ENCODE measurements around the gene GRAMD1A. TPM values are rescaled to one million over a fixed set of nuclear protein-coding genes. Genes with fewer than 3 reads are reported as not detected.

GRAMD1A gene
- total and polyA plus RNA-seq, 2 of the 8 experiments (the other 6 are each of a cell fraction or from before 2014, with no cell fraction given), result 113 to 154 TPM

DNA sequence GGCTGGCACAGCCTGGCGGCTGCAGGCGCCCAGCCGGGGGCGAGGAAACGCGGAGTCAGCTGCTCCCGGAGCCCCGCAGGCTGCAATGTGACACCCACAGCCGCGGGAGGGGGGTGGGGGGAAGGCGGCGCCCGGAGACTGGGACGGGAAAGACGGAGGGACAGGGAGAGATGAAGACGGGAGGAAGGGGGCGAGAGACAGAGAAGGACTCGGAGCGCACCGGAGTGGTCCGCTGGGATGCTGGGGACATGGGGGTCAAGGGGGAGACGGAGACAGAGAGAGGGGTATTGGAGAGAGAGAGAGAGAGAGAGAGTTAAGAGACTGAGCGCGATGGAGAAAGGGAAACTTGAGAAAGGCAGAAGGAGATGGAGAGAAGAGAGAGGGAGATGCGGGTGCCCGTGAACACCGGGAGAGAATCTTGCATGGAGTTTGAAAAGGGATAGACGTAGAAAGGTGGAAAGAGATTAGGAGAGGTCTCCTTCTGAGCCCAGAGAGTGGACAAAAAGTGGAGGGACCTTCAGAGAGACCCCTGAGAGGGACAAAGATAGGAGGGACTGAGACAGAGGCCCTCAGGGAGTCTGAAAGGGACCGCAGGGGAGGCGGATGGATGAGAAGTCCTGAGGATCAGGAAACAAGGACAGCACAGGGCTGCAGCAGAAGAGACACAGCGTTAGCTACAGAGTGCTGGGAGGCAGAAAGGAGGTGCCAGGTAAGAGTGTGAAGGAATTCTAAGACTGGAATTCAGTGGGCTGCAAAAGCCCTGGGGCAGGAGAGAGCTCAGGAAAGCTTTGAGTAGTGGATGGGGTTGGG lies 31.2 kb downstream of the GRAMD1A start:
- 0 out of 2 replicates have a peak overlapping the region, but pooled peaks have one; percentile 56 for H2AFZ ChIP-seq (ENCODE audit: low read length)
- DNase-seq (ENCODE audit: low read depth in 1 of 2, low spot score in 2 of 2), result peak in 1 of 2 experiments; percentile 70
- CTCF ChIA-PET (ENCODE audit: partially characterized antibody), result interaction anchor here (0.9 to 1.4 kb wide), 6 partner anchors 13 to 193 kb away, joined by 3 to 4 read pairs (median 3); partner anchors contain the start of genes LGI4 and ZNF792

More for the DNA sequence above, 31.2 kb downstream of the GRAMD1A start:
- peak overlapping the region; percentile 71 for H3K18ac ChIP-seq (ENCODE audit: extremely low read depth, low read length)
- no peaks in the 10 kb centered on the region for H3K79me2 ChIP-seq (ENCODE audit: control insufficient read depth in 1 of 2, insufficient read depth in 2 of 2, low read length in 2 of 2)
- H3K9me3 ChIP-seq (ENCODE audit: insufficient read depth in 2 of 2, low read depth in 1 of 2, low read length in 1 of 2), result no peaks in the 10 kb centered on the region
- no peak overlapping the region for H2BK5ac ChIP-seq (ENCODE audit: low read depth, low read length)
- POLR2A ChIA-PET (ENCODE audit: partially characterized antibody), result interaction anchor here (0.6 to 24.8 kb wide), 9 partner anchors 8 to 110 kb away, joined by 3 to 366 read pairs (median 4); partner anchors contain the start of genes GRAMD1A and HPN
- H3K36me3 ChIP-seq (ENCODE audit: control insufficient read depth in 2 of 4, insufficient read depth in 4 of 4, low read length in 3 of 4), result peaks cover 9 to 22% (median 13%) of the 10 kb centered on the region in 4 experiments
- peak overlapping the region; percentile 67 to 95 for H3K4me2 ChIP-seq (ENCODE audit: insufficient read depth in 1 of 2, low read depth in 2 of 2, low read length in 2 of 2)
- H3K23ac ChIP-seq (ENCODE audit: insufficient read length), result no peak overlapping the region
- no peak overlapping the region for H4K91ac ChIP-seq (replicated peaks; ENCODE audit: insufficient read length, low read length)
- 0 out of 2 replicates have a peak overlapping the region, but pooled peaks have one; percentile 88 for H2BK15ac ChIP-seq (ENCODE audit: low read length)
- no peak overlapping the region for H4K5ac ChIP-seq (ENCODE audit: insufficient read length, low read depth, low read length)
- H4K20me1 ChIP-seq (replicated peaks in 1 of 2; ENCODE audit: control insufficient read depth in 1 of 2, insufficient read depth in 2 of 2, low read length in 2 of 2), result peaks cover 3 to 12% of the 10 kb centered on the region in 2 experiments
- H3K14ac ChIP-seq (ENCODE audit: insufficient read length), result no peak overlapping the region
- peaks cover 0 to 8% (median 4%) of the 10 kb centered on the region in 4 experiments; a peak in 6 of 7 replicates for H3K4me1 ChIP-seq (replicated peaks in 1 of 4; ENCODE audit: control insufficient read depth in 3 of 4, insufficient read depth in 4 of 4, low read length in 3 of 4)
- H3K4ac ChIP-seq (replicated peaks; ENCODE audit: insufficient read length, low read depth, low read length), result no peak overlapping the region
- WGBS, 2 experiments (ENCODE audit: extremely low coverage in 1 of 2, insufficient coverage in 1 of 2, insufficient read length in 1 of 2, insufficient replicate concordance in 2 of 2, low coverage in 1 of 2, low lambda C conversion rate in 2 of 2, missing lambda C conversion rate in 1 of 2), result 9% methylated on average over 14 of the region's 31 CpGs; no CpG with 5 or more reads in 1 of the 2 experiments
- no peak overlapping the region for H3K56ac ChIP-seq (replicated peaks; ENCODE audit: insufficient read length, low read depth, low read length)
- H3K79me1 ChIP-seq (ENCODE audit: low read depth, low read length), result no peaks in the 10 kb centered on the region
- no peak overlapping the region for H4K8ac ChIP-seq (ENCODE audit: extremely low read depth, insufficient read depth, low read length)
- TF ChIP-seq SUZ12 (IDR thresholded peaks at IDR 0.05; ENCODE audit: low read length) (peak; percentile 29; the same call in 1 of the 2 replicates), SIN3A (conservative IDR thresholded peaks at IDR 0.05 in 1 of 2, IDR thresholded peaks at IDR 0.05 in 1 of 2; ENCODE audit: low read depth in 1 of 2, low read length in 2 of 2) (0 out of 4 replicates have a peak, but pooled peaks of 1 of the 2 experiments have one; percentile 25), TBP (IDR thresholded peaks at IDR 0.05; ENCODE audit: low read depth, low read length) (no peak), YY1 (IDR thresholded peaks at IDR 0.05; ENCODE audit: low read depth, low read length) (no peak), FOSL1 (IDR thresholded peaks at IDR 0.05; ENCODE audit: insufficient read depth, low read depth, low read length) (no peak), SP4 (IDR thresholded peaks at IDR 0.05; ENCODE audit: low read length) (no peak), EZH2 (IDR thresholded peaks at IDR 0.05; ENCODE audit: low read depth, low read length, severe bottlenecking) (peak; percentile 52)
- peak overlapping the region; percentile 32 to 69 (median 39) for H3K4me3 ChIP-seq (ENCODE audit: extremely low read depth in 1 of 4, insufficient read depth in 2 of 4, low read depth in 3 of 4, low read length in 4 of 4)
- peaks cover 4 to 32% (median 28%) of the 10 kb centered on the region in 4 experiments for H3K27me3 ChIP-seq (replicated peaks in 1 of 4; ENCODE audit: control insufficient read depth in 3 of 4, extremely low read depth in 1 of 4, insufficient read depth in 3 of 4, low read length in 3 of 4)
- no peak overlapping the region for H2AK5ac ChIP-seq (ENCODE audit: low read depth, low read length)
- 0 out of 2 replicates have a peak overlapping the region, but pooled peaks have one; percentile 7 for H2BK12ac ChIP-seq (ENCODE audit: low read depth, low read length)
- H3K23me2 ChIP-seq (ENCODE audit: low read depth, low read length), result peaks cover 10% of the 10 kb centered on the region; the same call in 1 of the 2 replicates
- H3K9ac ChIP-seq (replicated peaks in 1 of 4; ENCODE audit: extremely low read depth in 1 of 4, low read depth in 3 of 4, low read length in 3 of 4), result no peak overlapping the region
- no peak overlapping the region for H3K27ac ChIP-seq (ENCODE audit: low read depth, low read length)
- H2BK120ac ChIP-seq (replicated peaks; ENCODE audit: low read depth, low read length), result no peak overlapping the region
- no peak overlapping the region for H2BK20ac ChIP-seq (ENCODE audit: low read length)
- FAIRE-seq, result no peak

All from H1 (cell line).